H9 (cell line): ENCODE measurements around the gene KIRREL3. TPM values are rescaled to one million over a fixed set of nuclear protein-coding genes. Genes with fewer than 3 reads are reported as not detected.

Experiments used
- DNase-seq: peaks from one replicate; pipeline ENCODE4 v3.0.0-alpha.2; 2017
- H2AFZ ChIP-seq: one replicate; pipeline ENCODE4 v1.6.1; 2013; ENCODE audit warnings: mild to moderate bottlenecking, low read length, control low read depth, moderate library complexity
- H2AK5ac ChIP-seq: 2 replicates; pipeline ENCODE4 v1.6.1; 2013; ENCODE audit warnings: low read length, control low read depth, mixed read lengths; ENCODE audit not compliant: insufficient read length
- H2BK120ac ChIP-seq: one replicate; pipeline ENCODE4 v1.6.1; 2013; ENCODE audit warnings: low read depth, mild to moderate bottlenecking, low read length, control low read depth, inconsistent platforms; ENCODE audit not compliant: poor library complexity, severe bottlenecking
- H2BK12ac ChIP-seq: 2 replicates; pipeline ENCODE4 v1.6.1; 2013; ENCODE audit warnings: low read length, control low read depth, mixed read lengths, low read depth; ENCODE audit not compliant: insufficient read length
- H2BK15ac ChIP-seq: 2 replicates; pipeline ENCODE4 v1.6.1; 2013; ENCODE audit warnings: low read depth, low read length, control low read depth
- H2BK20ac ChIP-seq: one replicate; pipeline ENCODE4 v1.6.1; 2013; ENCODE audit warnings: low read depth, mild to moderate bottlenecking, low read length, control low read depth, inconsistent platforms; ENCODE audit not compliant: poor library complexity, severe bottlenecking
- H2BK5ac ChIP-seq: 2 replicates; pipeline ENCODE4 v1.6.1; 2013; ENCODE audit warnings: low read length, control low read depth, mixed read lengths; ENCODE audit not compliant: insufficient read length
- H3K14ac ChIP-seq: 2 replicates; pipeline ENCODE4 v1.6.1; 2013; ENCODE audit warnings: low read length, control low read depth; ENCODE audit not compliant: insufficient read depth
- H3K18ac ChIP-seq: 2 replicates; pipeline ENCODE4 v1.6.1; 2013; ENCODE audit warnings: low read depth, mild to moderate bottlenecking, mixed read lengths, low read length, control low read depth; ENCODE audit not compliant: insufficient read length
- H3K23ac ChIP-seq: 2 replicates; pipeline ENCODE4 v1.6.1; 2013; ENCODE audit warnings: low read length, control low read depth, mixed read lengths, low read depth; ENCODE audit not compliant: insufficient read length
- H3K23me2 ChIP-seq: 2 replicates; pipeline ENCODE4 v1.6.1; 2013; ENCODE audit warnings: low read depth, mild to moderate bottlenecking, mixed read lengths, low read length, control low read depth; ENCODE audit not compliant: insufficient read length, poor library complexity, severe bottlenecking
- H3K27ac ChIP-seq: 2 replicates; pipeline ENCODE4 v1.5.1; 2013; ENCODE audit warnings: low read length, control low read depth, mixed read lengths, low read depth; ENCODE audit not compliant: insufficient read length
- H3K27me3 ChIP-seq: 2 replicates; pipeline ENCODE4 v1.6.1; 2013; ENCODE audit warnings: low read length, control low read depth, inconsistent platforms; ENCODE audit not compliant: insufficient read depth
- H3K4ac ChIP-seq: 2 replicates; pipeline ENCODE4 v1.6.1; 2013; ENCODE audit warnings: low read depth, mild to moderate bottlenecking, control low read depth, inconsistent platforms, low read length, moderate library complexity
- H3K4me1 ChIP-seq: 2 replicates; pipeline ENCODE4 v1.6.1; 2013; ENCODE audit warnings: low read length, control low read depth, inconsistent platforms; ENCODE audit not compliant: insufficient read depth
- H3K4me2 ChIP-seq: 2 replicates; pipeline ENCODE4 v1.6.1; 2013; ENCODE audit warnings: low read length, control low read depth, mixed read lengths; ENCODE audit not compliant: insufficient read length, insufficient read depth
- H3K56ac ChIP-seq: 2 replicates; pipeline ENCODE4 v1.6.1; 2013; ENCODE audit warnings: low read depth, mild to moderate bottlenecking, mixed read lengths, low read length, control low read depth; ENCODE audit not compliant: insufficient read length
- H3K79me1 ChIP-seq: 2 replicates; pipeline ENCODE4 v1.6.1; 2013; ENCODE audit warnings: low read depth, mild to moderate bottlenecking, moderate library complexity, low read length, control low read depth, inconsistent platforms; ENCODE audit not compliant: insufficient read depth, poor library complexity, severe bottlenecking
- H3K79me2 ChIP-seq: 2 replicates; pipeline ENCODE4 v1.6.1; 2013; ENCODE audit warnings: low read length, control low read depth, inconsistent platforms; ENCODE audit not compliant: insufficient read depth
- H3K9ac ChIP-seq: 2 replicates; pipeline ENCODE4 v1.6.1; 2013; ENCODE audit warnings: low read length, control low read depth, mixed read lengths; ENCODE audit not compliant: insufficient read length; ENCODE audit errors: extremely low read depth
- H3K9me3 ChIP-seq: one replicate; pipeline ENCODE4 v1.6.1; 2013; ENCODE audit warnings: low read depth, low read length, inconsistent platforms; ENCODE audit not compliant: control insufficient read depth
- H3T11ph ChIP-seq: one replicate; pipeline ENCODE4 v1.6.1; 2013; ENCODE audit warnings: mild to moderate bottlenecking, low read length, control low read depth, inconsistent platforms
- H4K20me1 ChIP-seq: one replicate; pipeline ENCODE4 v1.6.1; 2013; ENCODE audit not compliant: control insufficient read depth, insufficient read length, insufficient read depth
- H4K5ac ChIP-seq: 2 replicates; pipeline ENCODE4 v1.6.1; 2013; ENCODE audit warnings: low read depth, mild to moderate bottlenecking, mixed read lengths, low read length, control low read depth; ENCODE audit not compliant: insufficient read length
- H4K8ac ChIP-seq: replicated peaks from 2 replicates; pipeline ENCODE4 v1.6.1; 2013; ENCODE audit warnings: low read length, control low read depth, mixed read lengths, low read depth; ENCODE audit not compliant: insufficient read length
- H4K91ac ChIP-seq: 2 replicates; pipeline ENCODE4 v1.6.1; 2013; ENCODE audit warnings: low read depth, mild to moderate bottlenecking, moderate library complexity, mixed read lengths, low read length, control low read depth; ENCODE audit not compliant: insufficient read length
- H3K27ac Mint-ChIP-seq, 3 experiments: 2 replicates in 2 of 3; 3 replicates in 1 of 3; pipeline ENCODE4 v1.8.0; 2020 to 2021; ENCODE audit warnings: mixed read lengths in 3 of 3, mild to moderate bottlenecking in 1 of 3, moderate library complexity in 1 of 3
- H3K27me3 Mint-ChIP-seq: 2 replicates; pipeline ENCODE4 v1.8.0; 2021; ENCODE audit warnings: low read depth, mild to moderate bottlenecking, moderate library complexity, mixed read lengths
- H3K36me3 Mint-ChIP-seq, 3 experiments: 2 replicates in 2 of 3; 3 replicates in 1 of 3; pipeline ENCODE4 v1.8.0; 2020 to 2021; ENCODE audit warnings: low read depth in 3 of 3, mixed read lengths in 3 of 3; ENCODE audit not compliant: insufficient read depth in 1 of 3
- H3K4me1 Mint-ChIP-seq, 2 experiments: 2 replicates each; pipeline ENCODE4 v1.8.0; 2020; ENCODE audit warnings: mixed read lengths in 2 of 2
- H3K4me3 Mint-ChIP-seq, 2 experiments: 2 replicates in 1 of 2; 3 replicates in 1 of 2; pipeline ENCODE4 v1.8.0; 2020 to 2021; ENCODE audit warnings: mild to moderate bottlenecking in 2 of 2, mixed read lengths in 2 of 2, moderate library complexity in 1 of 2
- H3K9me3 Mint-ChIP-seq, 2 experiments: 2 replicates in 1 of 2; 3 replicates in 1 of 2; pipeline ENCODE4 v1.8.0; 2020; ENCODE audit warnings: mild to moderate bottlenecking in 2 of 2, mixed read lengths in 2 of 2, moderate library complexity in 1 of 2
- CTCF ChIP-seq: fragments of 200-600 bp; sonication (generic); conservative IDR thresholded peaks from 3 replicates; pipeline ENCODE4 v1.8.0; 2021; ENCODE audit warnings: antibody characterized with exemption, mild to moderate bottlenecking
- WGBS: extraction: QIAGEN DNeasy Blood & Tissue Kit; methylation state at CpG from one replicate; pipeline ENCODE4 v1.1.7; 2013; ENCODE audit warnings: missing lambda C conversion rate, low lambda C conversion rate, mixed read lengths; ENCODE audit not compliant: insufficient read length; ENCODE audit errors: extremely low coverage; 5-methylcytosine and 5-hydroxymethylcytosine counted together
- total RNA-seq: library from RNA; stranded (reverse); gene quantifications from 2 replicates; pipeline ENCODE4 v1.2.1, GENCODE V29; 2021

The KIRREL3 gene
- total RNA-seq, 1 experiment from 2014 or later = 0.17 TPM

- H2AK5ac ChIP-seq = no peak overlapping the region
- H2BK20ac ChIP-seq = no peak overlapping the region
- no CpG with 5 or more reads among the region's 26 CpGs for WGBS
- no peak for TF ChIP-seq CTCF
- no peaks in the 10 kb centered on the region for H3K4me1 ChIP-seq
- no peaks in the 10 kb centered on the region for H3K23me2 ChIP-seq
- no peak overlapping the region for H3K56ac ChIP-seq
- H4K8ac ChIP-seq = no peak overlapping the region
- no peak overlapping the region for H3K4me2 ChIP-seq
- no peaks in the 10 kb centered on the region for H3K9me3 ChIP-seq
- Mint-ChIP-seq H3K4me1 (peaks cover 4 to 27% of the 10 kb centered on the region in 2 experiments; a peak in 2 of 4 replicates), H3K27me3 (peaks cover 3% of the 10 kb centered on the region), H3K27ac (peak overlapping the region in 1 of 3 experiments; percentile 49; a peak in 1 of 7 replicates), H3K36me3 (no peaks in the 10 kb centered on the region; a peak in 1 of 7 replicates), H3K9me3 (no peaks in the 10 kb centered on the region; a peak in 1 of 5 replicates), H3K4me3 (no peak overlapping the region)
- no peak overlapping the region for H2BK120ac ChIP-seq
- H3K27me3 ChIP-seq = no peaks in the 10 kb centered on the region; the same call in 1 of the 2 replicates
- H4K5ac ChIP-seq = no peak overlapping the region
- H3T11ph ChIP-seq = no peak overlapping the region
- no peak overlapping the region for H2AFZ ChIP-seq
- H2BK12ac ChIP-seq = no peak overlapping the region
- H3K79me1 ChIP-seq = no peaks in the 10 kb centered on the region
- H2BK5ac ChIP-seq = no peak overlapping the region
- H3K9ac ChIP-seq = no peak overlapping the region
- H2BK15ac ChIP-seq = no peak overlapping the region
- no peak overlapping the region for H3K27ac ChIP-seq
- DNase-seq = no peak
- H3K18ac ChIP-seq = no peak overlapping the region
- H3K79me2 ChIP-seq = no peaks in the 10 kb centered on the region
- H3K14ac ChIP-seq = no peak overlapping the region; the same call in 1 of the 2 replicates
- no peak overlapping the region for H3K23ac ChIP-seq
- no peak overlapping the region for H4K91ac ChIP-seq
- no peaks in the 10 kb centered on the region for H4K20me1 ChIP-seq
- no peak overlapping the region for H3K4ac ChIP-seq
Measured at GRCh38 chr11:126475014-126475991, 525.3 kb downstream of the KIRREL3 start.
